Measurements from ENCODE around the gene TFCP2L1.

TFCP2L1 gene

DNA sequence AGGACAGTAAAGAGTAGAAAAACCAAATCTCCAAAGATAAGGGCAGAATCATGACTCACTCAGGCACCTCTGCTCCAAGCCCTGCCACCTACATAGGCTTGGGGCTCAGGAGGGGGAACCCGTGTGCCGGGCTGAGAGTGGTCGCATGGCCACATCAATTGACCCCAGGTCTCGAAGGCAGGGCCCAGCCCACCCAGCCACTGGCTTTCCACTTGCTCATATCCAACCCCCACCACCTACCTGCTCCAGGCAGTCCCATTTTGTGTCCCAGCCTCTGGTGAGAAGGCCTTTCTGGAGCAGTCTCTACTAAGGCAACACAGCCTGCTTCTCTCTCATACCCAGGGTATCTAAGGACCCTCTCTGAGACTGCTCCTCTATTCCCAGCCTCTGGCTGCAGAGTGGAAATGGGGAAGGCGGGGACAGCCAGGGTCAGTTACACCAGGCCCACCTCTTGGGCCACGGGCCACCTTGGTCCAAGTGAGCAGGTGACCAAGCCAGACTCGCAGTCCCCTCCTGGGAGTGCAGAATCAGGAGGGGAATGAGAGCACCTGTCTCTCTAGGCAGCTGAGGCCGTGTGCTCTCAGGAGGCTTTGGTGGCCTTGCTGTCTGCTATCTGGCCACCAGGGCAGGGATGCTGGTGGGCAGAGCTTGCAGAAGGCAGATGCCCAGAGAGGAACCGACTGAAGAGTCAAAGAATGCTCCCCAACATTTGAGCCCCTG lies 20.8 kb downstream of the TFCP2L1 start:
- DNase-seq: no peak

DNA sequence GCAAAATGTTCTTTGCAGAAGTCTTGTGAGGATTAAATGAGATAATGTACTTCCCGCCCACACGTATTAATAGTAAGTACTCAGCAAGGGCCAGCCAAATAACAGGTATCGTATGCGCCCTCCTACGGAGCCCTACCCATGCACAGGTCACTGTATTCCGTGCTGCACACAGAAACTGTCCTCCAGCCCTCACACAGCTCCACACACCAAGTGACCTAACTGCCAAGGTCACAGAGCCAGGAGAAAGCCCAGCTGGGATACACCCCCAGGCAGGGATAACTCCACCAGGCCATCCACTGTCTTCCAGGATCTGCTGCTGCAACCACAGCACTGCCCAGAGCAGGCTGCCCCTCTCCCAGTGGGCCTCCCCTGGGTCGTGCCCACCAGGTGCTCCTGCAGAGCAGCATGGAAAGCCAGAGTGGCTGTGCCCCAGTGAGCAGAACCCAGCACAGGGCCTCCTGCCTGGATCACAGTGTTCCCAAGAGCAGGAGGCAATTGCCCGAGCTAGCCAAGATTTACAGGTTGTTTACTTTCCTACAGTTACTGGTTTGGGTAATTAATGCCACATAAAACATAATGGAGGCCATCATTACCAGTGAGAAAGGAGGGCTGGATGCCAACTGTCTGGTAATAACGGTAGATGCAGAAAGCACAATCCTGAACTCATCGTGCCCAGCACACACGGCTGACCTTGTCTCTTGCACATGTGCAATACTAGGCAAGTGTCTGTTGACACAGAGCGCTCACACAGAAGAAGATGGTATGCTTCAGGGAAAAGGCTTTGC lies 24.4 kb downstream of the TFCP2L1 start:
- DNase-seq: no peak

DNA sequence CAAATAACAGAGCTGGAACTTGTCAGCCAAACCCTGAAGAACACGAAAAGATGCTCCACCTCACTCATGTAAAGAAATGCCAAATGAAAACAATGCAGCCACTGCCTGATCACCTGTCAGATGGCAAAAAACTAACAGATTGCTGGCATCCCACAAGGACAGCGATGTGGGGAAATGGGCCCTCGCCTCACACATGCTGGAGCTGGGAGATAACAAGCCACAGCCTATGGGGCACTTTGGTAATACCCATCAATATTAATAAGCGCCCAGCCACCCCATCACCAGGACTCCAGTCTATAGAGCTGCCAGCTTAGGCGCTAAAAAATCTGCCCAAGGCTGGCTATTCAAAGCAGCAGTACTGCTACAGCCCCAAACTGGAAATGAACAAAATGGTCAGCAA lies 27.0 kb downstream of the TFCP2L1 start:
- no peak for DNase-seq

DNA sequence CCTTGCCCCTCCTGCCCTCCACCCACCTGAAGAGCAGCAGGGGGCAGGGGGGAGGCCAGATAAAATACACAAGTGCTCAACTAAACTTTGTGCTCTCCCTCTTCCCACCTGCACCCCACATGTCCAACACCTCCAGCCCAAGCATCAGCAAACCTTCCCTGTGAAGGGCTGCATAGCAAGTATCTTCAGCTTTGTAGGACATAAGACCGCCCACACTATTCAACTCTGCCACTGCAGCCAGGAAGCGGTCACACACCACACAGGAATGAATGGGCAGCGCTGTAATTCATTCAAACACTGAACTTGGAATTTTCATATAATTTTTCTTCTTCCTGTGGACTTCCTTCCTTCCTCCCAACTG lies 27.5 kb downstream of the TFCP2L1 start:
- DNase-seq: no peak

DNA sequence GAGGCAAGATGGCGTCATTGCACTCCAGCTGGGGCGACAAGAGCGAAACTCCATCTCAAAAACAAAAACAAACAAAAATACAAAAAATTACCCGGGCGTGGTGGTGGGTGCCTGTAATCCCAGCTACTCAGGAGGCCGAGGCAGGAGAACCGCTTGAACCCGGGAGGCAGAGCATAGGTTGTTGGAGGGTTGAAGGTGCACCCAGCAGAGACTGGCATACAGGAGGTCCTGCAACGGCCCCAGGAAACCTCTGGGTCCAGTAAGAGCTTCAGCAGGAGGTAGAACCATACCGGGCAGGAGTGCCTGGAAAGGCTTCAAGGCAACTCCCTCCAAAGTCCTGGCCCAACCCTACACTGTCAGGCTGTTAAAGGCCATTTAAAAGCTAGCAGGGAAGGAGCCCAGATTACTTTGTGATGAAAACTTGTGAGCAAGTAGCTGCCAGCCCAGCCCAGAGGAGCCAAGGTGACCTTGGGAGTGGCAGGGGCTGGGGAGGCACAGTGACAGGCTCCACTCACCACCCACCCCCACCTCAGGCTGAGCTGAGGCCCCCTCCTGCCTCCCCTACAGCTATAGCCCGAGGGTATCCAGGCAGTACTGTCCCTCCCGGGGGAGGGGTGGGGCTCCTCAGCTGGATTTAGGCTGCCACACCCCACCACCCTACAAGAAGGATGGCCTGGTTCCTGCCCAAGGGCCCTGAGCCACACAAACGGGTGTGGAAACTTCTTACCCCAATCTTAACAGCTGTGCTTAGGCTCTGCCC lies 28.1 kb downstream of the TFCP2L1 start:
- no peak for DNase-seq

DNA sequence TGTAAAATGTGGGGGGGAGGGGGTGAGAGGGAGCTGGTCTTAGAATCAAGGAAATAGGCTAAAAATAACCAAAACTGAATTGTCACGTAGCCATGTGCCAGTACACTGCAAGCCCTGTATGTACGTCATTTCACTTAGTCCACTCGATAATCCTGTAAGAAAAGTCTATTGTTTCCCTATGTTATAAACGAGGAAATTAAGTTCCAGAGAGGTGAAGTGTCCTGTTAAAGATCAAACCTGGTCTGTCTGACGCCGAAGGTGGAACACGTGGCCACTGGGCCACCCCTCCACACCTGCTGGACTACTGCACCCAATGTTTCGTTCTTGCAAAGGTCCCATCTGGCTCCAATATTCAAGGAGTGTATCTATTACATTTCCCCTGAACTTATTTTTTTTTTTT lies 29.6 kb downstream of the TFCP2L1 start:
- DNase-seq: no peak

DNA sequence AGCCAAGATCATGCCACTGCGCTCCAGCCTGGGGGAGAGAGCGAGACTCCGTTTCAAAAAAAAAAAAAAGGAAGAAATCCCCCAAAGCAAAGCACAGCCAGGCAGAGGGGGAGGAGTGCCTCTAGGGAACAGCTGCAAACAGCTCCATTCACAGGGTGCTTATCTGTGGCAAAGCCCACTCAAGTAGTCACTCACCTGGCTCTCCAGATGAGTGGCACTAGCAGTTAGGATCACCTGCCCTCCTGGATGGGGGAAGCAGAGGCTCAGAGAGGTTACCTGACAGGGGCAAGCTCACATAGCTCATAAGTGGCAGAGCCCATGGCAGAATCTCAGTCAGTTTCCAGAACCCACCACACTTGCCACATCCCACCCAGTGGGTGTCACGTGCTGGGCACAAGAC lies 30.3 kb downstream of the TFCP2L1 start:
- DNase-seq: no peak

DNA sequence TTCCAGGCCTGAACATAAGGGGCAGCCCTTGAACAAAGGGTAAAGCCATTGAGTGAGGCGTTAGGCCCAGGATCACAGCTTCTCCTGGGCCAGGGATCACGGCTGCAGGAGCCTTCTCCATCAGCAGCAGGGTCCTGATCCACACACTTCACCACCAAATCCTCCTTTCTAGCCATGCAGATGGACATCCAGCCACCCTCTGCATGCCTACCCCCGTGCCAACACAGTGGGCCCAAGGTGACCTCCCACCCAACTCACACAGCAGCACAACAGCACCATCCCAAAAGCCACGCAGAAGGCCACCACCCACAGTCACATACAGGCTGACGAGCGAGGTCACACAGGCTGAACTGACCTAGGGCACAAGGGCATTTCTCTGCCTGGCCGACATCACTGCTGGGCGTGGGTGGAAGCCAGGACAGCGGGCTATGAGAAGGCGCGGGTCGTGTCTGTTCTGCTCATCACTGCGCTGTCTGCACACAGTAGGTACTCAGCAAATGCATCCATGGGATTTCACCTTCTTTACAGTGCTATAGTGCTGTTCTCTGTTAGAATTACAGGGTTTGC lies 31.2 kb downstream of the TFCP2L1 start:
- no peak for DNase-seq

DNA sequence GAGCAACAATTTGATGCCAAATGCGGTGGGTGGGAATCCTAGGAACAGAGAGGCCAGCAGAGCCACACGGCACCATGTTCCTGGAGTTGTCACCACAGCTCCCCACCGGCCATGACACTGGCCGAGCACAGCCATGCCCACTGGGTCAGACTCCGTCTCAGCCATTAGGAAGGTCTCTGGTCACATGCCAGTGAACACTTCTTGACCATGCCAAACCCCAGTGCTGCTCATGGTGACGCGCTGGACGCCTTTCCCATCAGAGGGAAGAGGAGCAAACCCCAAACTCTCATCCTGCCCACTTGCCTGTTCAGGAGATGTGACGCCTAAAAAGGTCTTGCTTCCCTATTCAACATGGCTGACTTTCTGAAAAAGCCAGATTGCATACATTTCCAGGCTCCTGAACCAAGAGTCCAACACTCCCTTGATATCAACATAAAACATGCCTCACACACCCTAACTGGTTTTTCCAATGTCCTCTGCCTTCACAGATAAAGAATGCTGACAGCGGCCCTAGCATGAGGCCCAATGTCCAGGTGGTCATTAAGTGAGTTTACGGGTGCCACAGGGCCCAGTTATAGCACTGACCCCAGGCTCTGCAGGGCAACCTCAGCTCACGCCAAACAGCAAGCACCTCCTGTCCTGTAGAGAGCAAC lies 31.9 kb downstream of the TFCP2L1 start:
- no peak for DNase-seq

DNA sequence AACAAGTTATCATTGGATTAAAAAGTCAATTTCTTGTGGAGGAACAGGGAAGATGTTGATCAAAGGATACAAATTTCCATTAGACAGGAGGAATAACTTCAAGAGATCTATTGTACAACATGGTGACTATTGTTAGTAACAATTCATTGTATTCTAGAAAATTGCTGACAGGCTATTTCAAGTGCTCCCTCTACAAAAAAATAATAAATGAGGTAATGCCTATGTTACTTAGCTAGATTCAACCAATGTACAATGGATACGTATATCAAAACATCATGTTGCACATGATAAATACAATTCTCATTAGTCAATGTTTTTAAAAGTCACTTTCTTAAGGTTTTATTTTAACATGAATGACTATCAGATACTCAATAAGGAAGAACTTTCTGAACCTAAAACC lies 33.5 kb downstream of the TFCP2L1 start:
- DNase-seq: no peak

DNA sequence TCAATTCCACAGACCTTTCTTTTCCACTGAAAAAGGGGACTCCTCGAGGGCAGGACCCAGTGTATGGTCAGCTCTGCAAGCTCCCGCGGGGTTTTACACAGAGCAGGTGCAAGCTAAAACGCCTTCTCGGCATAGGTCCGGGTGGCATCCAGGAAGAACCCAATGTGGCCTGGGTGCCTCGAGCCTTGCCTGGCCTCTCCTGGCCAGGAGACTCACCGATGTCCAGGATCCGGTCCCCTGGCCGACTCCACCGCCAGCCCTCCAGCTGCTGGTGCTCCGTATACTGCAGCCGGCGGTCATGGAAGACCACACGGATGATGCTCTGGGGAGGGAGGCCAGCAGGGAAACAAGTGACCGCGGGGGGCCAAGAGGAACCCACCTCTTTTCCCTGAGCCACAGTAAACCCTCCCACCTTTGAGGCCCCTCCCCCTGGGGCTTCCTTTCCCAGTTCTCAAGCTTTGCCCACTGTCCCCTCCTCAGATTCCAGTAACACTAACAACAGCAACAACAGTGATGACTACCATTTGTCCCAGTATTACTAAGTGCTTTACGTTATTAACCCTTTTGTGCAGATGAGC lies 36.1 kb downstream of the TFCP2L1 start:
- no peak for DNase-seq

DNA sequence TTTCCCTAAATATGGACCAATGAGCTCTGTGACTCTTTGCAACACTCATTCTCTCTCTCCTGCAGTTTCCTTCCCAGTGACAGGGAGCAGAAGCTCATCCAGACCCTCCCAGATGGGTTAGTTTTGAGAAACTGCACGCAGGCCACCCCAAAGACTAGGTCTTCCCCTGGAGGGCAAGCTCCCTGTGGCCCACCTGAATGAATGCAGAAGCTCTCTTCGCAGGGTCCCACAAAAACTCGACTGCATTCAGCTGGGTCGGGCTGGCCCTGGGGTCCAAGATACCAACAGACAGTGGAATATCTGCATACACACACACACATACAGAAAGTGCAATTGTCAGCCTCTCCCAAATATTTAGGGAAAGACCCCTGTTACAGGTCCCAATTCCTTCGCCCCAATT lies 37.0 kb downstream of the TFCP2L1 start:
- DNase-seq: no peak

DNA sequence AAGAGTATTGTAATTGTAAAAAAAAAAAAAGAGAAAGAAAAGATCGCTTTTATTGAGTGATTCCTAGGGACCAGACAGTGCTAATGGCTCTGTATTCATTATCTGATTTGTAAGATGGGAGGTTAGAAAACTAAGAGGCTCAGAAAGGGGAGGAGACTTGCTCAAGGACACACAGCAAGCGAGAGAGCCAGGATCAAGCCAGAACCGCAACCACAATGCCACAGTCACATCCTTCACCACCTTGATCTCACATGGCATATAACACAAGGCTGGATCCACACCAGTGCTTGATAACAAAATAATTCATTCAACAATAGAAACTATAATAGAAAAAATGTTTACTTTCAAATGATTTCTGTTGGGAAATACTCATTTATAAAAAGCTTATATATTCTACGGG lies 37.5 kb downstream of the TFCP2L1 start:
- no peak for DNase-seq

DNA sequence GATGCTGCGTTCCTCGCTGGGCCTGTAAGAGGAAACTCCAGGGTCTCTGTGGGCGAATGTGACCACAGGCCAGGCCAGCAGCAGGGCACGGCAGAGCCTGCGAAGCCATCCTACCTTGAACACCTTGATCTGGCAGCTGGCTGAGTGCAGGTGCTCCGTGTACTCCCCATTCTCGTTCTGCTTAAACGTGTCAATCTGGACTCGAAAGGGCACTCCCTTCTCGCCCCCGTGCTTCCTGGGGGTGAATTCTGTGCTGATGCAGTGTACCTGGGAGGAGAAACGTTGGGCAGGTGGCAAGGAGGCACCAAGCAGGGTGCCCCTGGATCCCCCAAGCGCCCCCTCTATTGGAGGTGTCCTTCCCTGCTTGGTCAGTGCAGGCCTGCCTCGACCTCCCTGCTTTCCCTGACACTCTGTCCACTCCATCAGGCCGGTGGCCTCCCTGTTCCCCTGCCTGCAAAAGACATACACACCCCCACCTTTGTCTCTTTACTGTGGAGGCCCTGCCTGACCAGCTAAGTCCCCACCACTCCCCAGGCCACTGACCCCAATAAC lies 38.2 kb downstream of the TFCP2L1 start:
- no peak for DNase-seq

DNA sequence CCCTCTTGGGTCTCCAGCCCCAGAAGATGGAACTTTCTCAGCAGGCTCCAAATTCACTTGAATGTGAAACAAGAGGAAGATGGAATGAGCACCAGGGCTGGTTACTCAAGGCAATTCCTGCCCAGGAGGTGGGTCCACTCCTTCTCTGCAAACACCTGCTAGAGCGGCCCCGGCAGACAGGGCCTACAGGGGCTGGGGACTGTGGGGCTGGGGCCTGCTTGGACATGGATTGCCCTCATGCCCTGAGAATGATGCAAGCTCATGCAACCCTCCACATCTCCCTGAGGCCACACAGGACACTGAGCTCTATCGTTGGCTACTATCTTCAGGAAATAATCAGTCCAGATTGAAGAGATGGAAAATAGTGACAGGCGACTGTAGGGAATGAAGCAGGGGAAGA lies 39.1 kb downstream of the TFCP2L1 start:
- no peak for DNase-seq

DNA sequence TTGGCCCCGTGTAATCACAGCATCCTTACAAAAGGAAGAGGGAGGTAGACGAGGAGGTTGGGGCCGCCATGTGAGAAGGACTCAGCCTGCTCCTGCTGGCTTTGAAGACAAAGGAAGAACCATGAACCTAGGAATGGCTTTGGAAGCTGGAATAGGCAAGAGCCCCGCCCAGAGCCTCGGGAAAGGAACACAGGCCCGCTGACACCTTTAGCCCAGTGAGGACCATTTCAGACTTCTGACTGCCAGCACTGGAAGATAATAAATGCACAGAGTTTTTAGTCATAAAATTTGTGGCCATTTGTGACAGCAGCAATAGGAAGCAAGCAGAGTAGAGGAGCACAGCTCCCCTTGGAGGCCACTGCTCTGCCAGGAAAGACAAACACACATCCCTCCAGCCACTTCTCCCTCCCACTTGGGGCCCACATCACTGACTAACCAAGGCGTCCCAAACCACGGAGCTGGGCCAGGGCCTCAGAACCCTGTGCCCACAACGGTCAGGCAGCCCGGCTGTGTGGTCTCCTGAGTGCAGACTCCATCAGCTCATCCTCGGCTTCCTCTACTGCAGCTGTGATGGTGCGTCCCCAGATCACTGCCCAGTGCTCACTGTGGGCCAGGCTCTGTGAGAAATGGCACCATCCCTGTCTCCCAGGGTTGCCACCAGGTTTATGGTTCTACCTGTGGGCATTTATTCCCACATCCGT lies 39.7 kb downstream of the TFCP2L1 start:
- DNase-seq: no peak

DNA sequence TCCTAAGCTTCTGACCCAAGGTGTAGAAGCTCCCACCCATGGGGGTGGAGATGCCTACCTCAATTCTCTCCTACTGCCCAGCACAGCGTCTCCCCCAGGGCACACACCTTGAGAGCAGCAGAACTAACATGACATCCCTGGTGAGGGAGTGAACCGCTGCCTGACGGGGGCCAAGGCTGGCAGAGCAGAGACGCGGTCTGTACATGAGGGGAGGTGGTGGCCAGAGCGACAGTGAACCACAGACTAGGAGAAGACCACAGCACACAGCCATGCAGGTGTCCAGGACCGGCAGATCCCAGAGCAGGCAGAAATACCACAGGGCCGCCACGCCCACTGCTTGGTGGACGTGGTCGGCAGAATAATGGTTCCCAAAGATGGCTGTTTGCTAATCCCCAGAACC lies 40.4 kb downstream of the TFCP2L1 start:
- no peak for DNase-seq

DNA sequence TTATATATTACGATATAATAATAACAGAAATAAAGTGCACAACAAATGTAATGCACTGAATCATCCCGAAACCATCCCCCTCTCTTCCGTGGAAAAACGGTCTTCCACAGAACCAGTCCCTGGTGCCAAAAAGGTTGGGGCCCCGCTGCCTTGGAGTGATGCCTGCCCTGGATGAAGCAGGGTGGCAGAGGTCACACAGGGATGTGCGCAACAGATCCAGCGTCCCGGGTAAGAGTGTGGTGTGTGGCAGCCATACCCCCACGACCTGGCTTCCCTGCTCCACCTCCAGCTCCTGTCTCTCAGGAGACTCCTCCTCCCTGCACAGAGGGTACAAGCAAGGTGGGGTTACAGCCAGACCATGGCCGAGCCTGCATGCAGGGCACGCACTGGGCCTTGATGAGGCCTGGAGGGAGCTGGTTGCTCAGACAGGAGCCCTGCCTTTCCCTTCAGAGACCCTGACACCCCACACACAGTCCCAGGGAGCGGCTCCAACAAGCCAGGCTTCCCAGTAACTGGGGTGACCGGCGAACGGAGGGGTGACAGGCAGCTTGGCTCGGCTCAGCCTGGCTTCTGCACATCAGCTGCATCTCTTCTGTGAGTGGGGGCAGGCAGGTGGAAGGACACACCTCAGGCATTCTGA lies 41.1 kb downstream of the TFCP2L1 start:
- no peak for DNase-seq

DNA sequence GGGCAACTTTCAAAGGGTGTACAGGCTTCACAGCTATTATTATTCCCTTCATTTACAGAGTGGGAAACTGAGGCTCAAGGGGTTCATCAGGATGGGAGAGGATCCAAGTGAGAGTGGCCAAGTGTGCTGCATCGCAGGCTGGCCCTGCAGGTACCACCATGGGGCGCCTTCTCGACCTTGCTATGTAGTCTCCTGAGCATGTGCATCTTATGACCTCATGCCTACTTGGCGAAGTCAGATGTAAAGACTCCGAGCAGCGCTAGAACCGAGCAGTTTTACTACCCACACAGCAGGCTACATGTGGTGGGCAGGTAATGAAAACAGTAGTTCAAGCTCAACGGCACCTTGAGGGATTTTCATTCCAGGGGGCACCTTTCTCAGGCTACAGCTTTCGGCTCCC lies 42.0 kb downstream of the TFCP2L1 start:
- no peak for DNase-seq

DNA sequence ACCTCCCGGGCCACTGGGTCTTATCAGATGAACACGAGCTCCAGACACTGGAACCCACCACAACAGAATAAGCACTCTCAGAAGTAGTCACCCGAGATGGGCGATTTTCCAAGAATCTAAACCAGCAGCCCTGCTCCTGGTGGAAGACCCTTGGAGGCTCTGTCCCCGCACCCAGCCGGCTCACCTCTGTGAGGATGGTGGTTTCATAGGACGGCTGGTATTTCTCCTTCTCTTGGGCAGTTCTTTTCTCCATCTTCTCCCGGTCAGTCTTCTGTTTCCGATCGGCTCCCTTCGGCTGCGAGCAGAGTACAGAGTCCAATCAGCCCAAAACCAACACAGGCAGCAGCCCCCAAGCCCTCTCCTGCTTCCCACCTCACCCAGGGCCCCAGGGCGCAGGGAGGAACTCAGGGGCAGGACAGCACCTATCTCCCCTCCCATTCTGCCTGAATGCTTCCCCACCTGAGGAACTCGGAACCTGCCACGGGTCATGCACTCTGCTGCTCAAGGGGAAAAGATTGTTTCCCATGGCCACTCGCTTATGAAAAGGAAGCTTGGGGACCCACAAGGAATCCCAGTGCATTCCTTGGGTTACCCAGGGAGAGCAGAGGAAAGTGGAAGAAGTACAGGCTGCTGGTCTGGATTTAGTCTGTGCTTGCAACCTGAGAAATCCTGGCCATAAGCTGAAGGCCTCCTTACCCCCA lies 42.7 kb downstream of the TFCP2L1 start:
- no peak for DNase-seq

DNA sequence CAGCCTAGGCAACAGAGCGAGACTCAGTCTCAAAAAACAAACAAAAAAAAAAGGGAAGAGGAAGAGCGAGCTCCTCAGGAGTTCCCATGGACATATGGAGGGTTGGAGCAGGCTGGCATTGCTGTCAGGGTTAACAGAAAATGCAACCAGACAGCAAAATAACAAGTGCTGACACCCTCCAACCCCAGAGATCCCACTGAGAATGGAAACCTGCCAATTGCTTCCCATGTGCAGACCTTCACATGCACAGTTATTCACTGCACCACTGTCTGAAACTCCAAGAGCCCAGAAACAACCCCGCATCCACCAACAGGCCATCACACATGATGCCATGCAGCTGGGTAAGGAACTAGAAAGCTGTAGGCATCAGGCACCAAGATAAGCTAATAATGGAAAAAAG lies 43.5 kb downstream of the TFCP2L1 start:
- DNase-seq: no peak

Measured in hippocampal formation (tissue), 2 donors.